B cell (primary cell): ENCODE results near the gene CREB3L4. TPM values are rescaled to one million over a fixed set of nuclear protein-coding genes. Genes with fewer than 3 reads are reported as not detected.

Experiments
- ATAC-seq: fragments of 200-7000 bp; cut with Tn5 transposase; one replicate; pipeline ENCODE4 v1.10.0; 2021; ENCODE audit warnings: low read depth, mild to moderate bottlenecking, moderate number of reproducible peaks, moderate library complexity
- CTCF ChIA-PET: fragments of 350-600 bp; sonication (Branson Sonifier 250); formaldehyde crosslinking; loops from one replicate; lab custom pipeline; 2021; ENCODE audit warnings: antibody characterized with exemption, inconsistent platforms; lab: Charles Lee
- POLR2A ChIA-PET: fragments of 350-600 bp; sonication (Branson Sonifier 250); formaldehyde crosslinking; loops from one replicate; lab custom pipeline; 2021; ENCODE audit warnings: antibody characterized with exemption; lab: Charles Lee
- DNase-seq: peaks from one replicate; pipeline ENCODE4 v3.0.0; 2013
- H2AFZ ChIP-seq: 2 replicates; pipeline ENCODE4 v1.6.1; 2012; ENCODE audit warnings: mild to moderate bottlenecking, low read depth, low read length; ENCODE audit not compliant: insufficient read depth, poor library complexity, severe bottlenecking
- H3K27ac ChIP-seq, 2 donors: 1 replicate in 1 of 2; 2 replicates in 1 of 2; pipeline ENCODE4 v1.5.1; 2012 to 2013; ENCODE audit warnings: low read length in 2 of 2, mild to moderate bottlenecking in 2 of 2, moderate library complexity in 1 of 2
- H3K27me3 ChIP-seq, 4 experiments: fragments of 200-600 bp in 1 of 4; sonication (generic) in 1 of 4; replicated peaks in 1 of 4; 1 replicate in 2 of 4; 2 replicates in 2 of 4; pipeline versions ENCODE4 v1.6.1 to v1.7.0; 2013 to 2016; ENCODE audit warnings: low read length in 3 of 4, mild to moderate bottlenecking in 2 of 4, mixed read lengths in 1 of 4, moderate library complexity in 1 of 4; ENCODE audit not compliant: insufficient read depth in 4 of 4, control insufficient read depth in 3 of 4; ENCODE audit errors: control extremely low read depth in 1 of 4
- H3K36me3 ChIP-seq, 2 experiments: replicated peaks in 1 of 2; 1 replicate in 1 of 2; 2 replicates in 1 of 2; pipeline versions ENCODE4 v1.6.1 to v1.7.1; 2013; ENCODE audit warnings: low read length in 1 of 2; ENCODE audit not compliant: insufficient read depth in 2 of 2, control insufficient read depth in 1 of 2; ENCODE audit errors: control extremely low read depth in 1 of 2, extremely low read depth in 1 of 2
- H3K4me1 ChIP-seq, 2 donors: fragments of 200-600 bp in 1 of 2; sonication (generic) in 1 of 2; 1 replicate in 1 of 2; 2 replicates in 1 of 2; pipeline versions ENCODE4 v1.5.1 to v1.6.1; 2013 to 2017; ENCODE audit warnings: low read length in 2 of 2; ENCODE audit not compliant: control insufficient read depth in 2 of 2, insufficient read depth in 2 of 2
- H3K4me2 ChIP-seq: replicated peaks from 2 replicates; pipeline ENCODE3; 2012; ENCODE audit warnings: mild to moderate bottlenecking, low read depth, low read length; ENCODE audit not compliant: poor library complexity, severe bottlenecking
- H3K4me3 ChIP-seq, 5 experiments: fragments of 200-600 bp in 1 of 5; sonication (generic) in 1 of 5; 1 replicate in 3 of 5; 2 replicates in 2 of 5; pipeline versions ENCODE4 v1.5.1 to v1.7.0; 2011 to 2016; ENCODE audit warnings: low read length in 4 of 5, mild to moderate bottlenecking in 4 of 5, low read depth in 2 of 5, control low read depth in 1 of 5, moderate library complexity in 1 of 5; ENCODE audit not compliant: insufficient read depth in 1 of 5; ENCODE audit errors: control extremely low read depth in 1 of 5, extremely low read depth in 1 of 5
- H3K79me2 ChIP-seq: fragments of 200-600 bp; sonication (generic); one replicate; pipeline ENCODE4 v1.6.0; 2016; ENCODE audit warnings: low read length; ENCODE audit not compliant: control insufficient read depth, insufficient read depth
- H3K9ac ChIP-seq: fragments of 200-600 bp; sonication (generic); 2 replicates; pipeline ENCODE4 v1.6.1; 2017; ENCODE audit warnings: mild to moderate bottlenecking, low read length, moderate library complexity
- H3K9me3 ChIP-seq, 3 donors: one replicate each; pipeline versions ENCODE4 v1.6.1 to v1.7.1; 2013; ENCODE audit warnings: low read length in 2 of 3; ENCODE audit not compliant: control insufficient read depth in 2 of 3, insufficient read depth in 1 of 3; ENCODE audit errors: control extremely low read depth in 1 of 3
- H4K20me1 ChIP-seq: 2 replicates; pipeline ENCODE4 v1.6.0; 2012; ENCODE audit warnings: mild to moderate bottlenecking, low read length; ENCODE audit not compliant: insufficient read depth, control insufficient read depth, poor library complexity, severe bottlenecking
- H3K27ac Mint-ChIP-seq: one replicate; pipeline ENCODE4 v1.8.0; 2021; ENCODE audit warnings: mixed read lengths
- H3K27me3 Mint-ChIP-seq: one replicate; pipeline ENCODE4 v1.8.0; 2021; ENCODE audit warnings: mixed read lengths
- H3K4me1 Mint-ChIP-seq: one replicate; pipeline ENCODE4 v1.8.0; 2021; ENCODE audit warnings: mixed read lengths
- H3K4me3 Mint-ChIP-seq: one replicate; pipeline ENCODE4 v1.8.0; 2021; ENCODE audit warnings: mixed read lengths
- H3K9me3 Mint-ChIP-seq: one replicate; pipeline ENCODE4 v1.8.0; 2022; ENCODE audit warnings: mixed read lengths; ENCODE audit not compliant: insufficient read depth
- EZH2 ChIP-seq: IDR thresholded peaks from 2 replicates; pipeline ENCODE4 v1.6.1; 2012; ENCODE audit warnings: borderline replicate concordance, low read depth, mild to moderate bottlenecking, moderate library complexity, low read length; ENCODE audit not compliant: insufficient read depth, poor library complexity, severe bottlenecking
- WGBS: methylation state at CpG from one replicate; pipeline ENCODE4 v1.1.5; 2013; ENCODE audit warnings: missing lambda C conversion rate; ENCODE audit not compliant: insufficient coverage; 5-methylcytosine and 5-hydroxymethylcytosine counted together
- intact Hi-C: fragments of 100-400 bp; cut with micrococcal nuclease; formaldehyde crosslinking; loops from one replicate; pipeline ENCODE4 v1.10.0; 2022
- polyA plus RNA-seq: library from polyadenylated mRNA; depleted of rRNA; stranded (reverse); fragments of >200 nt; gene quantifications from 2 replicates; pipeline ENCODE4 v1.2.3, GENCODE V29; 2012
- total RNA-seq, 2 donors: library from RNA; stranded (reverse); fragments of 120-200 nt in 1 of 2; gene quantifications; 1 replicate in 1 of 2; 2 replicates in 1 of 2; pipeline versions ENCODE4 v1.2.3 to v1.2.4, GENCODE V29; 2013 to 2022
- TF ChIP-seq, protein P1 (sequence below): fragments of 200-600 bp; IDR thresholded peaks from one replicate; pipeline ENCODE4 v1.8.0; 2022; ENCODE audit warnings: antibody characterized with exemption, mild to moderate bottlenecking

Gene CREB3L4
- total and polyA plus RNA-seq, 2 donors (not counting 1 experiment from before 2014, with no cell fraction given), result 21.8 to 28.1 TPM

DNA sequence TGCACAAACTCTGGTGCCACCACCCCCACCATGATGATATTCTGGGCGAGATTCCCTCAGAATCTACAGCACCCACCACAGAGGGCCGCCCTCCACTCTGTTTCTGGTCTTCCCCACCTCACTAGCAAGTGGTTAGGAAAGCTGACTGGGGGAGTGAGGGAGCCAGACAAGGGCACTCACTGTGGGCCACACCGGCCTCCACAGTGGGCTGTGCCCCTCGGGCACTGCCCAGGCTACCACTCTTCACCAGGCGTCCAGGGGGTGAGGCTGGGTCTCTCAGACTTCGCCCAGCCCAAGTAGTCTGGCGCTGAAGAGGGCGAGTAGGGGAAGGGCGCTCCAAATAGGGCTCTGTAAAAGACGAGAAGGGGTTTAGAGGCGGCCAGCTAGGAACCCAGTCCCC lies 33.7 kb upstream of the CREB3L4 start:
- Mint-ChIP-seq H3K4me3 (no peak overlapping the region), H3K4me1 (no peaks in the 10 kb centered on the region), H3K27me3 (no peaks in the 10 kb centered on the region), H3K27ac (no peak overlapping the region), H3K9me3 (no peaks in the 10 kb centered on the region)
- H3K36me3 ChIP-seq, result peaks cover 5 to 89% of the 10 kb centered on the region in 2 experiments
- no peak overlapping the region for H3K4me2 ChIP-seq
- no peak for TF ChIP-seq EZH2
- TF ChIP-seq, protein P1, sequence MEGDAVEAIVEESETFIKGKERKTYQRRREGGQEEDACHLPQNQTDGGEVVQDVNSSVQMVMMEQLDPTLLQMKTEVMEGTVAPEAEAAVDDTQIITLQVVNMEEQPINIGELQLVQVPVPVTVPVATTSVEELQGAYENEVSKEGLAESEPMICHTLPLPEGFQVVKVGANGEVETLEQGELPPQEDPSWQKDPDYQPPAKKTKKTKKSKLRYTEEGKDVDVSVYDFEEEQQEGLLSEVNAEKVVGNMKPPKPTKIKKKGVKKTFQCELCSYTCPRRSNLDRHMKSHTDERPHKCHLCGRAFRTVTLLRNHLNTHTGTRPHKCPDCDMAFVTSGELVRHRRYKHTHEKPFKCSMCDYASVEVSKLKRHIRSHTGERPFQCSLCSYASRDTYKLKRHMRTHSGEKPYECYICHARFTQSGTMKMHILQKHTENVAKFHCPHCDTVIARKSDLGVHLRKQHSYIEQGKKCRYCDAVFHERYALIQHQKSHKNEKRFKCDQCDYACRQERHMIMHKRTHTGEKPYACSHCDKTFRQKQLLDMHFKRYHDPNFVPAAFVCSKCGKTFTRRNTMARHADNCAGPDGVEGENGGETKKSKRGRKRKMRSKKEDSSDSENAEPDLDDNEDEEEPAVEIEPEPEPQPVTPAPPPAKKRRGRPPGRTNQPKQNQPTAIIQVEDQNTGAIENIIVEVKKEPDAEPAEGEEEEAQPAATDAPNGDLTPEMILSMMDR, result no peak
- H3K79me2 ChIP-seq, result peaks cover 26% of the 10 kb centered on the region
- ChIA-PET CTCF (interaction anchor here (0.7 kb wide), 1 partner anchor 12 kb away, joined by 3 read pairs; no protein-coding TSS in a partner anchor), POLR2A (interaction anchor here (0.6 to 0.7 kb wide), 2 partner anchors 10 kb away, joined by 3 to 4 read pairs; no protein-coding TSS in a partner anchor)
- intact Hi-C loops, result no loop called here
- no peak overlapping the region for H3K27ac ChIP-seq
- 96% methylated on average over 8 of the region's 11 CpGs for WGBS
- ATAC-seq (no peak), DNase-seq (no peak)
- no peak overlapping the region for H2AFZ ChIP-seq
- H3K9me3 ChIP-seq, result no peaks in the 10 kb centered on the region
- H3K9ac ChIP-seq, result no peak overlapping the region
- peaks cover 46% of the 10 kb centered on the region for H4K20me1 ChIP-seq
- no peaks in the 10 kb centered on the region for H3K27me3 ChIP-seq
- H3K4me1 ChIP-seq, result peaks cover 0 to under 1% of the 10 kb centered on the region in 2 donors
- no peak overlapping the region for H3K4me3 ChIP-seq

DNA sequence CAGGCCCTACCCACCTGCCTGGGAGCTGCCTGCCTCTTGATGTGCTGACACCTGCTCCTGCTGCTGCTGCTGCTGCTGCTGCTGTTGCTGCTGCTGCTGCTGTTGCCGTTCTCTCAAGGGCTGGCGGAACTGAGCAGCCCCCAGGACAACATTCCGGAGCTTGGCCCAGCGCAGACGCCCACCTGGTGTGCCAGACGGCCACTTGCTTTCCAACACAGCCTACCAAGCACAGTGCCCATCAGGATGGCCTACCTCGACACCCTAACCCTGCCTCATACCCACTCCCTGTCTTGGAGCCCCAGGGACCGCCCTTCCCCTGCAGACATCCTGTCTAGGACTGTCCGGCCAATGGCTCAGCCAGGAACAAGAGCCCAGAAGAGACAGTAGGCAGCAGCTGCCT lies 33.0 kb upstream of the CREB3L4 start:
- no peak overlapping the region for H3K4me3 ChIP-seq
- intact Hi-C loops, result no loop called here
- no peak for ATAC-seq
- WGBS, result 99% methylated on average over 9 of the region's 9 CpGs
- no peak for DNase-seq
- H4K20me1 ChIP-seq, result peaks cover 46% of the 10 kb centered on the region
- Mint-ChIP-seq H3K4me1 (no peaks in the 10 kb centered on the region), H3K27ac (no peak overlapping the region), H3K9me3 (no peaks in the 10 kb centered on the region), H3K27me3 (no peaks in the 10 kb centered on the region), H3K4me3 (no peak overlapping the region)
- no peaks in the 10 kb centered on the region for H3K4me1 ChIP-seq
- H3K36me3 ChIP-seq, result peaks cover 6 to 92% of the 10 kb centered on the region in 2 experiments
- ChIA-PET CTCF (interaction anchor here (0.7 kb wide), 1 partner anchor 11 kb away, joined by 3 read pairs; no protein-coding TSS in a partner anchor), POLR2A (interaction anchor here (0.7 kb wide), 1 partner anchor 11 kb away, joined by 3 read pairs; no protein-coding TSS in a partner anchor)
- H3K4me2 ChIP-seq, result no peak overlapping the region
- no peaks in the 10 kb centered on the region for H3K27me3 ChIP-seq
- peaks cover 26% of the 10 kb centered on the region for H3K79me2 ChIP-seq
- H3K27ac ChIP-seq, result no peak overlapping the region
- no peak for TF ChIP-seq EZH2
- TF ChIP-seq, protein P1, result no peak
- H3K9ac ChIP-seq, result no peak overlapping the region
- H3K9me3 ChIP-seq, result no peaks in the 10 kb centered on the region
- H2AFZ ChIP-seq, result no peak overlapping the region
